Activated CD4-positive, CD25-positive, alpha-beta regulatory T cell treated with anti-CD3 and anti-CD28 coated beads, Interleukin-2, amount 50 U/mL, for 72 hours (primary cell): ENCODE results near the gene FDCSP.
"Not testable (repeated sequence)": the region's sequence is repeated elsewhere in the genome, so short reads cannot be mapped to it uniquely, and the experiment has no call there.

Source experiments
- DNase-seq: peaks from one replicate; pipeline ENCODE4 v3.0.0; 2021

The FDCSP gene

GRCh38 chr4:70225824-70226223, at the start of gene FDCSP:
TSS of gene FDCSP (plus strand) at chr4:70226124. CDS start at chr4:70231195, 5,071 bp downstream.
- DNase-seq: no peak

GRCh38 chr4:70177090-70177489, 48.8 kb upstream of the FDCSP start:
- no peak for DNase-seq

- DNase-seq: no peak
Measured at GRCh38 chr4:70178075-70178660, 47.8 kb upstream of the FDCSP start.

GRCh38 chr4:70179811-70180210, 46.1 kb upstream of the FDCSP start:
- no peak for DNase-seq

- DNase-seq: no peak
Measured at GRCh38 chr4:70181864-70182263, 44.1 kb upstream of the FDCSP start.

- DNase-seq: no peak
Measured at GRCh38 chr4:70182517-70183167, 43.3 kb upstream of the FDCSP start.

- DNase-seq: no peak
Measured at GRCh38 chr4:70183168-70183939, 42.6 kb upstream of the FDCSP start.

- no peak for DNase-seq
Measured at GRCh38 chr4:70183940-70184246, 42.0 kb upstream of the FDCSP start.

- DNase-seq: no peak
Measured at GRCh38 chr4:70187216-70187615, 38.7 kb upstream of the FDCSP start.

GRCh38 chr4:70190579-70190978, 35.3 kb upstream of the FDCSP start:
- no peak for DNase-seq

GRCh38 chr4:70191647-70192046, 34.3 kb upstream of the FDCSP start:
- no peak for DNase-seq

- DNase-seq: no peak
Measured at GRCh38 chr4:70192895-70193294, 33.0 kb upstream of the FDCSP start.

GRCh38 chr4:70195425-70195824, 30.5 kb upstream of the FDCSP start, which contains the start of gene ODAM:
TSS of gene ODAM (plus strand) at chr4:70195725. CDS start at chr4:70196544, 819 bp downstream.
- no peak for DNase-seq

GRCh38 chr4:70196857-70197256, 29.1 kb upstream of the FDCSP start:
- no peak for DNase-seq

GRCh38 chr4:70197842-70198241, 28.1 kb upstream of the FDCSP start:
- no peak for DNase-seq

- no peak for DNase-seq
Measured at GRCh38 chr4:70203601-70204000, 22.3 kb upstream of the FDCSP start.

GRCh38 chr4:70212752-70213151, 13.2 kb upstream of the FDCSP start:
- DNase-seq: not testable (repeated sequence)

GRCh38 chr4:70216109-70216508, 9.8 kb upstream of the FDCSP start:
- DNase-seq: not testable (repeated sequence)

- DNase-seq: not testable (repeated sequence)
Measured at GRCh38 chr4:70216550-70216949, 9.4 kb upstream of the FDCSP start.

- DNase-seq: not testable (repeated sequence)
Measured at GRCh38 chr4:70221389-70221788, 4.5 kb upstream of the FDCSP start.

GRCh38 chr4:70221818-70222217, 4.1 kb upstream of the FDCSP start:
- DNase-seq: not testable (repeated sequence)

GRCh38 chr4:70236125-70236524, 10.2 kb downstream of the FDCSP start:
- no peak for DNase-seq

GRCh38 chr4:70239131-70239883, 13.4 kb downstream of the FDCSP start:
- DNase-seq: no peak
